Endothelial cell of umbilical vein (primary cell): Measurements from ENCODE around the gene HEXIM1. TPM values are rescaled to one million over a fixed set of nuclear protein-coding genes. Genes with fewer than 3 reads are reported as not detected.

Source experiments
- BruUV-seq: library from RNA; stranded (reverse); fragments of 400-500 nt; replicated peaks from 2 replicates; lab custom pipeline; 2021; lab: Mats Ljungman, UMichigan
- CTCF ChIA-PET: fragments of 300-600, 350-600 bp; sonication (Branson Sonifier 250); formaldehyde crosslinking; loops from one replicate; lab custom pipeline; 2021; ENCODE audit warnings: antibody characterized with exemption, inconsistent platforms; lab: Charles Lee
- POLR2A ChIA-PET: fragments of 300-600, 350-600 bp; sonication (Branson Sonifier 250); formaldehyde crosslinking; loops from one replicate; lab custom pipeline; 2021; ENCODE audit warnings: antibody characterized with exemption, inconsistent platforms; lab: Charles Lee
- DNase-seq: peaks from one replicate; pipeline ENCODE4 v3.0.0-alpha.2; 2011; ENCODE audit warnings: low read depth, low spot score
- FAIRE-seq: peaks from 2 replicates; lab custom pipeline; 2011; peaks lifted over from hg19 to GRCh38; lab: Jason Lieb, UNC
- H2AFZ ChIP-seq: 2 replicates; pipeline ENCODE4 v1.6.0; 2012; ENCODE audit warnings: low read depth, low read length, control low read depth, inconsistent platforms
- H3K27ac ChIP-seq: 2 replicates; pipeline ENCODE4 v1.5.1; 2011; ENCODE audit warnings: low read depth, mild to moderate bottlenecking, control low read depth, low read length, moderate library complexity; ENCODE audit not compliant: insufficient read depth
- H3K27me3 ChIP-seq, 2 experiments: 2 replicates each; pipeline versions ENCODE4 v1.6.0 to v1.6.1; 2011; ENCODE audit warnings: low read length in 2 of 2, mixed read lengths in 1 of 2; ENCODE audit not compliant: control insufficient read depth in 2 of 2, insufficient read depth in 2 of 2
- H3K36me3 ChIP-seq, 2 experiments: 2 replicates in 1 of 2; 3 replicates in 1 of 2; pipeline ENCODE4 v1.5.1; 2011; ENCODE audit warnings: low read length in 2 of 2, mild to moderate bottlenecking in 1 of 2, moderate library complexity in 1 of 2; ENCODE audit not compliant: control insufficient read depth in 2 of 2, insufficient read depth in 2 of 2; ENCODE audit errors: extremely low read depth in 1 of 2
- H3K4me1 ChIP-seq: 3 replicates; pipeline ENCODE4 v1.5.1; 2011; ENCODE audit warnings: mild to moderate bottlenecking, low read length; ENCODE audit not compliant: control insufficient read depth, insufficient read depth; ENCODE audit errors: extremely low read depth
- H3K4me2 ChIP-seq: 2 replicates; pipeline ENCODE4 v1.6.1; 2011; ENCODE audit warnings: low read length, control low read depth, mixed read lengths; ENCODE audit not compliant: insufficient read depth
- H3K4me3 ChIP-seq, 3 experiments: fragments of 200-600 bp in 1 of 3; sonication (generic), shearing (Covaris generic) in 1 of 3; replicated peaks in 1 of 3; 2 replicates each; pipeline ENCODE4 v1.5.1; 2011 to 2016; ENCODE audit warnings: control low read depth in 3 of 3, low read length in 3 of 3, mild to moderate bottlenecking in 2 of 3, inconsistent platforms in 1 of 3, low read depth in 1 of 3, moderate library complexity in 1 of 3; ENCODE audit not compliant: insufficient read depth in 1 of 3
- H3K79me2 ChIP-seq: 2 replicates; pipeline ENCODE4 v1.6.0; 2012; ENCODE audit warnings: low read length, inconsistent platforms; ENCODE audit not compliant: control insufficient read depth, insufficient read depth
- H3K9ac ChIP-seq: replicated peaks from 2 replicates; pipeline ENCODE3; 2011; ENCODE audit warnings: low read length, control low read depth; ENCODE audit not compliant: insufficient read depth; ENCODE audit errors: extremely low read depth
- H3K9me1 ChIP-seq: replicated peaks from 3 replicates; pipeline ENCODE4 v1.6.0; 2011; ENCODE audit warnings: mild to moderate bottlenecking, low read length; ENCODE audit not compliant: control insufficient read depth, insufficient read depth; ENCODE audit errors: extremely low read depth
- H3K9me3 ChIP-seq: replicated peaks from 2 replicates; pipeline ENCODE4 v1.5.1; 2012; ENCODE audit warnings: low read length, inconsistent platforms; ENCODE audit not compliant: control insufficient read depth, insufficient read depth
- H4K20me1 ChIP-seq: replicated peaks from 2 replicates; pipeline ENCODE3; 2011; ENCODE audit warnings: mild to moderate bottlenecking, low read length; ENCODE audit not compliant: control insufficient read depth, insufficient read depth; ENCODE audit errors: extremely low read depth
- CTCF ChIP-seq, 2 donors: IDR thresholded peaks; 1 replicate in 1 of 2; 2 replicates in 1 of 2; pipeline ENCODE4 v1.5.1; 2011; ENCODE audit warnings: low read length in 2 of 2, mild to moderate bottlenecking in 2 of 2, moderate library complexity in 2 of 2, control low read depth in 1 of 2, inconsistent platforms in 1 of 2, low read depth in 1 of 2; ENCODE audit not compliant: insufficient read depth in 1 of 2; ENCODE audit errors: extremely low read depth in 1 of 2
- EZH2 ChIP-seq: IDR thresholded peaks from 2 replicates; pipeline ENCODE4 v1.6.1; 2012; ENCODE audit warnings: borderline replicate concordance, low read depth, mild to moderate bottlenecking, moderate library complexity, low read length, inconsistent platforms; ENCODE audit not compliant: severe bottlenecking
- FOS ChIP-seq: IDR thresholded peaks from 2 replicates; pipeline ENCODE4 v1.6.1; 2011; ENCODE audit warnings: mild to moderate bottlenecking, low read length, moderate library complexity, borderline replicate concordance; ENCODE audit not compliant: insufficient read depth
- GATA2 ChIP-seq: IDR thresholded peaks from 2 replicates; pipeline ENCODE4 v1.7.0; 2011; ENCODE audit warnings: low read depth, mild to moderate bottlenecking, moderate library complexity, mixed read lengths, low read length; ENCODE audit not compliant: insufficient read length, insufficient read depth
- JUN ChIP-seq: IDR thresholded peaks from 2 replicates; pipeline ENCODE4 v1.6.1; 2011; ENCODE audit warnings: borderline replicate concordance, low read depth; ENCODE audit not compliant: insufficient read length, insufficient read depth
- MAX ChIP-seq: IDR thresholded peaks from 2 replicates; pipeline ENCODE4 v1.6.1; 2011; ENCODE audit not compliant: insufficient read depth, insufficient read length
- MYC ChIP-seq: IDR thresholded peaks from one replicate; pipeline ENCODE4 v1.6.1; 2011; ENCODE audit warnings: mild to moderate bottlenecking, low read depth, low read length
- POLR2A ChIP-seq: IDR thresholded peaks from 2 replicates; pipeline ENCODE4 v1.6.1; 2012; ENCODE audit warnings: low read depth, mild to moderate bottlenecking, control low read depth, low read length
- POLR2AphosphoS5 ChIP-seq: IDR thresholded peaks from 2 replicates; pipeline ENCODE4 v1.6.1; 2012; ENCODE audit warnings: low read depth, mild to moderate bottlenecking, control low read depth, low read length, moderate library complexity; ENCODE audit not compliant: insufficient read depth
- dilution Hi-C: fragments of 300-500 bp; cut with MboI; formaldehyde crosslinking; loops from one replicate; pipeline ENCODE4 v1.15.0; 2019; ENCODE audit warnings: low sequenced_read_pairs; ENCODE audit not compliant: extremely low pct_ligation_motif_present
- intact Hi-C: fragments of 100-400 bp; cut with micrococcal nuclease; formaldehyde crosslinking; loops from one replicate; pipeline ENCODE4 v1.10.0; 2022
- polyA plus RNA-seq, 4 experiments: library from polyadenylated mRNA; depleted of rRNA in 3 of 4; stranded (reverse) in 3 of 4; unstranded in 1 of 4; fragments of >200 nt; gene quantifications; 2 replicates each; pipeline versions ENCODE4 v1.2.1 to v1.2.3, GENCODE V29; 2011 to 2012; ENCODE audit warnings: missing spikeins in 1 of 4
- total RNA-seq: library from RNA; stranded (reverse); gene quantifications from 2 replicates; pipeline ENCODE4 v1.2.3, GENCODE V29; 2021

HEXIM1 gene
- total and polyA plus RNA-seq, 2 donors (not counting 3 experiments of a cell fraction or from before 2014, with no cell fraction given) = 7.0 to 20.0 TPM

- Histone ChIP-seq H4K20me1 (no peaks in the 10 kb centered on the region), H3K4me3 (no peak overlapping the region), H3K9me1 (no peaks in the 10 kb centered on the region), H3K4me1 (no peaks in the 10 kb centered on the region), H3K36me3 (peaks cover 10 to 11% of the 10 kb centered on the region in 2 experiments), H3K79me2 (no peaks in the 10 kb centered on the region), H3K4me2 (no peak overlapping the region), H3K9ac (no peak overlapping the region), H3K27ac (no peak overlapping the region), H2AFZ (no peak overlapping the region), H3K9me3 (no peaks in the 10 kb centered on the region), H3K27me3 (no peaks in the 10 kb centered on the region)
- TF ChIP-seq CTCF (IDR thresholded peaks at IDR 0.05; ENCODE audit: extremely low read depth in 1 of 2, insufficient read depth in 1 of 2, low read depth in 1 of 2, low read length in 2 of 2) = no peak
- no peak for TF ChIP-seq POLR2A
- no peak for TF ChIP-seq MAX
- no peak for TF ChIP-seq GATA2
- TF ChIP-seq EZH2 = no peak
- no peak for TF ChIP-seq FOS
- no peak for TF ChIP-seq JUN
- TF ChIP-seq MYC = no peak
- TF ChIP-seq POLR2AphosphoS5 = no peak
- BruUV-seq = no TSS peak
- dilution Hi-C loops = no loop called here
- POLR2A ChIA-PET = interaction anchor here (0.6 kb wide), 1 partner anchor 57 kb away, joined by 5 read pairs; no protein-coding TSS in a partner anchor
- intact Hi-C loops = no loop called here
- CTCF ChIA-PET = interaction anchor here (0.6 to 1.9 kb wide), 3 partner anchors 13 to 254 kb away, joined by 3 to 9 read pairs (median 4); partner anchors contain the start of gene ACBD4
- FAIRE-seq = no peak
- no peak for DNase-seq
Observed at GRCh38 chr17:45111850-45112249, 36.4 kb upstream of the HEXIM1 start.
